GM12874 (cell line): ENCODE data around the gene ASIC2.

Experiments
- CTCF ChIP-seq: IDR thresholded peaks from 2 replicates; pipeline ENCODE4 v1.5.1; 2011; ENCODE audit warnings: low read depth, mild to moderate bottlenecking, control low read depth, low read length, moderate library complexity; ENCODE audit not compliant: insufficient read depth

Gene ASIC2

DNA sequence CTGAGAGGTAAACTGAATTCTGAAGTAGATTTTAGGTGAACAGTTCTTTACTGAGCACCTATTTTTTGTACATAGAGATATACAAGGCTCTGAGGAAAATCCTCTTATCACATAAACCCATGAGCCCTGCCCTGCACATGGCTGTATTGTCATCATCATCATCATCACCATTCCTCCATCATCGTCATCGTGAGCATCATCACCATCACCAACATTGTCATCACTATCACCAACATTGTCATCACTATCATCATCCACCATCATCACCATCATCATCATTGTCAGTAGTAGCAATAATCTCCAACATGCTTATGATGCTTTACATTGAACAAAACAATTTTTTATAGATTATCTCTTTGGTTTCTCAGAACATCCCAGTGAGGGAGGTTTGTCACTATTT lies 20.7 kb downstream of the ASIC2 start:
- TF ChIP-seq CTCF: no peak

- TF ChIP-seq CTCF: no peak
Measured at GRCh38 chr17:33269337-33270060, 23.6 kb downstream of the ASIC2 start.

DNA sequence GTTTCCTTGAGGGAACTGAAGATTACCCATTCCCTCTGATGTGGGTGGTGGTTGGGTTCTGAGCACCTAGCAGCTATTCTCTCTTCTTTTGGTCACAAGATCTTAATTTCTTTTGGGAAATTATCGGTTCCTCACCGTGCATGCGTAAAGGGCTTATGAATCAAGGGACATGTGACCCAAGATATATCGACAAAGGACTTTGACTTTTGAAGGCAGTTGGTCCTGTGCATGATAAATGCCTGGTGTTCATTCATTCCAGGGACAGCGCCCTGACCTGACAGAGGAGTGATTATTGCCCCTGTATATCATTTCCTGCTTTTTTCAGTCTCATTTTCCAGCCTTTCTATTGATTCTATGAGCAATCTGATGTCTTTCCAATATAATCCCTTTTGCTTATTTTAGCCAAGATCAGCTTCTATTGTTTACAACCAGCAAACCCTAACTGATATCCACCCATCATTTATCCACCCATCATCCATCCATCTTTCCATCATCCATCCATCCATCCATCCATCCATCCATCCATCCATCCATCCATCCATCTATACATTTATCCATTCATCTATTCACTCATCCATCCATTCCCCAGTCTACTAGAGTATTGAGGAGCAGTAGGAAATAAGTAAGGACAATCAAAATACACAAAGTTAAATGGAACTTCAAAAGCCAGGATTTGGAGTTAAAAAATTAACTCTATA lies 25.1 kb downstream of the ASIC2 start:
- TF ChIP-seq CTCF: no peak

DNA sequence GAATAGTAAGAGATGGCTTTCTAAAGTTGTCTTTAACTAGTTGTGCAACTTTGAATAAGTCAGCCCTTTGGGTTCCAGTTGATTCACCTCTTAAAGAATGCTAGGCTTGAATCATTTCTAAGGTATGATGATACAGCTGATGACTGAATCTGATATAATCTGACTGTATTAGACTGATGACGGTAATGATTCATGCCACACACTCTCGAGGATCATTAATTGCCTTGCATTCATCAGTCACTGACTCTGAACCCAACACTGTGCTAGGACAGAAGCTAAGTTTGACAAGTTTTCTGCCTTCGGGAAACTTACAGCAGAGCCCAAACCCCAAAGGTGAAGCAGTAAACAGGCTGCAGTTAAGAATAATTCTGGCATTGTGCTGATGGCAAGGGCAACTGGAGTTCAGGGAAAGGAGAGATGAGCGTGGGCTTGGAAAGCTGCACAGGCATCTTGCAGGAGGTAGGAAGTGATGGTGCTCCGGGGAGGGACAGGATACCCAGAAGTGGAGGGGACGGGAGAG lies 25.8 kb downstream of the ASIC2 start:
- TF ChIP-seq CTCF: no peak

DNA sequence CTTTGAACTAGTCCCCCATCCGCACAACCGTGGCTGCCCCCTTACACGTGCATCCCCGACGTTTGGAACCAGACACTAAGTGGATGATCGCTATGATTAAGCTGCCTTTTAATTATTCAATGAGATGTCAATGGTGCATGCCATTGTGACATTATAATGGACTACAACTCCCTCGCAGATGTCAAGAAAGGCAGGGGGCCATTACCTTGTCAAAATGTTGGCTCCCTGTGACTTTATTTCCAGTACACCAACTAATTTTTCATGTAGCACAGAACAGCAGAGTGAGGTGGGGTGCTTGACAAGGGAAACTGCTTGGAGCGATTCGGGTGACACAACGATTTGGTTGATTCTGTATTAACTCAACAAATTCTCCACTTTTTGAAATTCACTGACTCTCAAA lies 26.5 kb downstream of the ASIC2 start:
- TF ChIP-seq CTCF: no peak

DNA sequence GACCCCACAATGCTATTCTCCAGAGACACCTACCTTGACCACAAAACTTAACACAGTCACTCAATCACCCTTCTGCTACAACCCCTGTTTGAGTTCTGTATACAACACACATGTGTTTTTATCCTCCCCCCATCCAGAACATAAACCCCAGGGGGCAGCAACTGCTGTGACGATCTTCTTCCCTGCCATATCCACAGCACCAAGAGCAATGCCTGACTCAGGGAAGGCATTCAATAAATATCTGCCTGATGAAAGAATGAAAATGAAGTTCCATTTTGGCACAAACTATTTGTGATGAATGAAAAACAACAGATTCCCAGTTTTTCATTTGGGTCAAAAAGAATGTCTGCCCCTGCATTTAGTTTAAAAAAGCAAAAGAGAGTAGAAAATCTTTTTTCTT lies 27.0 kb downstream of the ASIC2 start:
- TF ChIP-seq CTCF: no peak

- TF ChIP-seq CTCF: no peak
Measured at GRCh38 chr17:33263396-33263795, 29.7 kb downstream of the ASIC2 start.
